Ascending aorta (tissue), 2 donors: ENCODE data around the gene HOXB6. TPM values are rescaled to one million over a fixed set of nuclear protein-coding genes. Genes with fewer than 3 reads are reported as not detected.

Experiments
- DNase-seq, 2 donors: peaks; one replicate each; pipeline ENCODE4 v3.0.0-alpha.2; 2019; ENCODE audit warnings: low spot score in 2 of 2
- H3K27ac ChIP-seq, 2 donors: fragments of 200-600 bp; sonication (generic); one replicate each; pipeline ENCODE4 v1.5.1; 2016 to 2017; ENCODE audit warnings: mild to moderate bottlenecking in 1 of 2
- H3K27me3 ChIP-seq: fragments of 200-600 bp; sonication (generic); one replicate; pipeline ENCODE4 v1.5.1; 2017
- H3K36me3 ChIP-seq, 2 donors: fragments of 200-600 bp; sonication (generic); one replicate each; pipeline ENCODE4 v1.5.1; 2016
- H3K4me1 ChIP-seq, 2 donors: fragments of 200-600 bp; sonication (generic); one replicate each; pipeline ENCODE4 v1.5.1; 2016 to 2017; ENCODE audit warnings: mild to moderate bottlenecking in 1 of 2
- H3K4me3 ChIP-seq, 2 donors: fragments of 200-600 bp; sonication (generic); one replicate each; pipeline ENCODE4 v1.5.1; 2016 to 2017; ENCODE audit warnings: mild to moderate bottlenecking in 1 of 2
- H3K9me3 ChIP-seq, 2 donors: fragments of 200-600 bp; sonication (generic); one replicate each; pipeline ENCODE4 v1.5.1; 2016
- intact Hi-C: fragments of 100-400 bp; cut with DNase I; formaldehyde crosslinking; loops from one replicate; pipeline ENCODE4 v1.15.1; 2023
- total RNA-seq: library from RNA; depleted of rRNA; stranded (reverse); fragments of >200 nt; gene quantifications from one replicate; pipeline ENCODE4 v1.1.0, GENCODE V29; 2016
- TF ChIP-seq, protein P1 (sequence below), 3 experiments: fragments of 200-600 bp in 2 of 3; fragments of 450-650 bp in 1 of 3; sonication (generic) in 2 of 3; IDR thresholded peaks; one replicate each; pipeline ENCODE4 v1.5.1; 2016 to 2019; ENCODE audit warnings: antibody characterized with exemption in 3 of 3, mild to moderate bottlenecking in 1 of 3, moderate library complexity in 1 of 3

The HOXB6 gene
- total RNA-seq, 1 donor from 2014 or later: 5.1 TPM

DNA sequence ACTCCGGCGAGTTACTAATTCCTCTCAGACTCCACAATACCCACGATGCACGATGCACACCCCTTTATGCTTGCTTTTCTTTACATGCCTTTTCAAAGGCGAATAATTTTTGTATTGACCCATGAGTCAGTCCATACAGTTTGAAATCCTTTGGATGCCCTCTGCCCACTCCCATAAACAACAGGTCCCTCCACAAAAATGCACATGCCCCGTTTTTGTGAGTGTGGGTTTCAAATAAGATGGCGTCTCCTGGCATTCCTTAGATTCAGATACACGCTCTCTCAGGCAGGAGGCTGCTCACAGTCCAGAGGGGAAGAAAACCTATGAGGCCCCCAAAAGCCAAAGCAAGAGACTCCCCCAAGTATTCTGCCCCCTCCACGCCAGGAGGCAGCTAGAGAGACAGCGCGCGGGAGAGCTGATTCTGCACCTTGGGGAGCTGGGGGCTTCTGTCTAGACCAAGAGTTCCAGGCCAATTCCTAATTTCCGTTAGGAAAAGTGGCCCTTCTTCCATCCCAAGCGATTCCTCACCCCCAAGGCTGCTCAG, 40.9 kb upstream of the HOXB6 start:
- Histone ChIP-seq H3K4me3 (no peak overlapping the region), H3K36me3 (no peaks in the 10 kb centered on the region), H3K9me3 (no peaks in the 10 kb centered on the region), H3K27me3 (peaks cover 27% of the 10 kb centered on the region), H3K4me1 (peaks cover 2 to 3% of the 10 kb centered on the region in 2 donors), H3K27ac (no peak overlapping the region)
- TF ChIP-seq, protein P1, sequence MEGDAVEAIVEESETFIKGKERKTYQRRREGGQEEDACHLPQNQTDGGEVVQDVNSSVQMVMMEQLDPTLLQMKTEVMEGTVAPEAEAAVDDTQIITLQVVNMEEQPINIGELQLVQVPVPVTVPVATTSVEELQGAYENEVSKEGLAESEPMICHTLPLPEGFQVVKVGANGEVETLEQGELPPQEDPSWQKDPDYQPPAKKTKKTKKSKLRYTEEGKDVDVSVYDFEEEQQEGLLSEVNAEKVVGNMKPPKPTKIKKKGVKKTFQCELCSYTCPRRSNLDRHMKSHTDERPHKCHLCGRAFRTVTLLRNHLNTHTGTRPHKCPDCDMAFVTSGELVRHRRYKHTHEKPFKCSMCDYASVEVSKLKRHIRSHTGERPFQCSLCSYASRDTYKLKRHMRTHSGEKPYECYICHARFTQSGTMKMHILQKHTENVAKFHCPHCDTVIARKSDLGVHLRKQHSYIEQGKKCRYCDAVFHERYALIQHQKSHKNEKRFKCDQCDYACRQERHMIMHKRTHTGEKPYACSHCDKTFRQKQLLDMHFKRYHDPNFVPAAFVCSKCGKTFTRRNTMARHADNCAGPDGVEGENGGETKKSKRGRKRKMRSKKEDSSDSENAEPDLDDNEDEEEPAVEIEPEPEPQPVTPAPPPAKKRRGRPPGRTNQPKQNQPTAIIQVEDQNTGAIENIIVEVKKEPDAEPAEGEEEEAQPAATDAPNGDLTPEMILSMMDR (IDR thresholded peaks at IDR 0.05): no peak
- no peak for DNase-seq
- intact Hi-C loops: no loop called here

DNA sequence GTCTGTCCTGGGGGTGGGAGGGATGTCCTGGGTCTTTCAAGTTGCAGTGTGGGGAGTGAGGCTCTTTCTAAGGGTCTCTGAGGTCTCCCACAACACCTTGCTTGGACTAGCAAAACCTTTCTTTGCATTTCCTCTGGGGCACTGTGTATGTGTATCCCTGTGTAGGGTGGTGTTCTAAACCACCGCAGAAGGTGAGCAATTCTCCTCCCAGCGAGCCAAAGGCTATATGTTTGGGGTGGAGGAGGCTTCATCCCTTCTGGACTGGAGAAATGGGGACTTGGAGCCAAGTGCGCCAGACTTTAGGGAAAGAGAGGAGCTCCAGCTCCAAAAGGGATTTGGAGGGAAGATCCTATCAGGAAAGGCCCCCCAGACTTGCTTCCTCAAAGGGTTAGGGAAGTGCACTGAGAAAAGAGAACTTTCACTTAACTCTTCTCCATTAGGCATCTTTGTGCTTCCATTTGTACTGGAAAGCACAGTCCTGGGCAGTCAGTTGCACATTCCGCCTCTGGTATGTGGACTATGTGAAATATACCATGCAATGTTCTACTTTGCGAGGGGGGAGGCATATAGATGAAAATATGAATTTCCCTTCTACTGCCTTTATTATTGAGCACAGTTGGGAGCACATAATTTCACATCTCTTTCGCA, 40.2 kb upstream of the HOXB6 start:
- TF ChIP-seq, protein P1 (IDR thresholded peaks at IDR 0.05): no peak
- H3K4me3 ChIP-seq: no peak overlapping the region
- no peak for DNase-seq
- H3K9me3 ChIP-seq: no peaks in the 10 kb centered on the region
- peaks cover 27% of the 10 kb centered on the region for H3K27me3 ChIP-seq
- no peak overlapping the region for H3K27ac ChIP-seq
- no peaks in the 10 kb centered on the region for H3K36me3 ChIP-seq
- H3K4me1 ChIP-seq: peaks cover 2 to 3% of the 10 kb centered on the region in 2 donors
- intact Hi-C loops: no loop called here

DNA sequence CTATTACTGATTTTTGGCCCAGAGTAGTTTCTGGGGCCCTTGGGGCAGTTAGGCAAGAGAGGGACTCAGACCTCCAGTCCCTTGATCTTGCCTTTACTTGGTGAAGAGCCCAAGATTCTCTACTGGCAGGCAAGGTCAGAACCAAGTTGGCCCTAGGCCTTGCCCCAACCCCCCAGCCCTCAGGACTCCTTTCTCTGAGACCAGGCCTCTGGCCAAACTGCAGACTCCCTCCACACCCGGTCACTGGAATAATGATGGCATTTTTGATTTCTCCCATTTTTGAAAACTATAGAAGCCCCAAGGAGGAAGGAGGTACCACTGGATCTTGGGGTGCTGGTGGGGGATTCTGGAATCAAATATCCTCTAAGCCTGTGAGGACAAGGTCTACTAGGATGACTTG, 39.4 kb upstream of the HOXB6 start:
- intact Hi-C loops: no loop called here
- TF ChIP-seq, protein P1 (IDR thresholded peaks at IDR 0.05): no peak
- H3K4me3 ChIP-seq: no peak overlapping the region
- peaks cover 2 to 3% of the 10 kb centered on the region in 2 donors for H3K4me1 ChIP-seq
- no peak for DNase-seq
- H3K36me3 ChIP-seq: no peaks in the 10 kb centered on the region
- no peaks in the 10 kb centered on the region for H3K9me3 ChIP-seq
- H3K27me3 ChIP-seq: peaks cover 27% of the 10 kb centered on the region
- no peak overlapping the region for H3K27ac ChIP-seq

DNA sequence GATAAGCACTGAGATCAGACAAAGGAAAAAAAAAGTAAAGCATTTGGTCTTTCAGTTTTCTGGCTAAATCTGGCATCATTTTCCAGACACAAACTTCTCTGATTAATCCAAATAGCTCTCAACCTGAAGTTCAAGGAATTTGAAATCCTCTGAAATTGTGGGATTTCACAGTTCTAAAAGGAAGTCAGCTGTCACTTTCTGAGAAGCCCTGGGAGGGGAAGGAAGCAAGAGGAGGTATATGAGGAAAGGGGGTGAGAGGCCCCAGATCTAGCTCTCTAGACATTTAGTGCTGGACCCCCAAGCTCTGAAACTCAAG, 38.9 kb upstream of the HOXB6 start:
- peaks cover 27% of the 10 kb centered on the region for H3K27me3 ChIP-seq
- H3K9me3 ChIP-seq: no peaks in the 10 kb centered on the region
- TF ChIP-seq, protein P1 (IDR thresholded peaks at IDR 0.05): no peak
- H3K36me3 ChIP-seq: no peaks in the 10 kb centered on the region
- H3K4me3 ChIP-seq: no peak overlapping the region
- DNase-seq: no peak
- intact Hi-C loops: no loop called here
- H3K4me1 ChIP-seq: peaks cover 2 to 3% of the 10 kb centered on the region in 2 donors
- H3K27ac ChIP-seq: no peak overlapping the region

DNA sequence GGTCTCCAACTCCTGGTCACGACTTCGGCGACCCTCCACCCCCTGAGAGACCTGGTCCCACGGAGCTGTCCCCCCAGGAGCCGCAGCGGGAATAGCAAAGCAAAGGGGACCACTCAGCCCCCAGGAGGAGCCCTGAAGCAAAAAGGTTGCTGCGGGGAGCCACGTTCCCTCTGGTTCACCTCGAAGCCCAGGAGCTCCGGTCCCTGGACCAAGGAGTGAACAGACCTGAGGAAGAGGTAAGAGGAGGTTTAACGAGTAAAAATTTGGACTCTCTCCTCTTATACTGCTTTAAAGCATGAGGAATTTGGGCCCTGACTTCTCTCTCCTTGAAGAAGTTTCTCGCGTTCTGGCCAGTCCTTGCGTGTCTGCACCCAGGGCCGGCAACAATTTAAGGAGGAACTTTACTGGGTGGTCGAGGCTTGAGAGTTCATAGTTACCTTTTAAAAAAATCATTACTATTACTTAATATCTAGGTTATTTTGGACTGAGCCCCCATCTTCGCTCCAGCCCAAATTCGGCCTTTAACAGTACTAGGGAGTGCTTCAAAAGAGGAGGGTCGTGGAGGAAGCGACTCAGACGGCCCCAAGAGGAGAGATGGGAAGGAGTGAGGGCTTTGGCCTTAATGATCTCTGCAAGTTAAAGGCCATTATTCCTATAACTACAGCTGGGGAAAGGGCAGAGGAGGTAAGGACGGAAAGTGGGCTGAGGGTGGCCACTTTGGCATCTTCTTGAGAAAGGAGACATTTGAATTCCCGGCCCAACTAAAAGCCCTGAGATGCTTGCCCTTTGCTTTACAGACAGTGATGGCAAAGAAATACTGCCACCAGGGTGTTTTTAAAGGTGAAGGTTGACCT, 38.3 kb upstream of the HOXB6 start:
- H3K9me3 ChIP-seq: no peaks in the 10 kb centered on the region
- no peaks in the 10 kb centered on the region for H3K36me3 ChIP-seq
- intact Hi-C loops: no loop called here
- peaks cover 2 to 3% of the 10 kb centered on the region in 2 donors for H3K4me1 ChIP-seq
- DNase-seq: no peak
- peaks cover 27% of the 10 kb centered on the region for H3K27me3 ChIP-seq
- TF ChIP-seq, protein P1 (IDR thresholded peaks at IDR 0.05): no peak
- no peak overlapping the region for H3K27ac ChIP-seq
- no peak overlapping the region for H3K4me3 ChIP-seq
